Suprapubic skin (tissue), 4 donors: ENCODE measurements around the gene MAML2.

Source experiments
- CTCF ChIP-seq, 2 donors: fragments of 200-600 bp in 1 of 2; fragments of 450-650 bp in 1 of 2; sonication (generic) in 1 of 2; IDR thresholded peaks; one replicate each; pipeline ENCODE4 v1.5.1; 2016 to 2019; ENCODE audit warnings: antibody characterized with exemption in 2 of 2, mild to moderate bottlenecking in 1 of 2, moderate library complexity in 1 of 2
- EP300 ChIP-seq: sonication (generic); formaldehyde crosslinking; IDR thresholded peaks from one replicate; pipeline ENCODE4 v1.6.1; 2017; ENCODE audit warnings: antibody characterized with exemption
- POLR2A ChIP-seq, 2 donors: fragments of 450-650 bp; IDR thresholded peaks; one replicate each; pipeline ENCODE4 v1.6.1; 2017; ENCODE audit warnings: antibody characterized with exemption in 2 of 2, mild to moderate bottlenecking in 2 of 2, moderate library complexity in 2 of 2
- POLR2AphosphoS5 ChIP-seq, 3 donors: sonication (generic); formaldehyde crosslinking; IDR thresholded peaks; one replicate each; pipeline ENCODE4 v1.6.1; 2017; ENCODE audit warnings: antibody characterized with exemption in 3 of 3

GRCh38 chr11:96016978-96017502, 326.0 kb downstream of the MAML2 start:
- TF ChIP-seq CTCF (IDR thresholded peaks at IDR 0.05): no peak
- TF ChIP-seq POLR2A (IDR thresholded peaks at IDR 0.05): no peak
- TF ChIP-seq POLR2AphosphoS5 (IDR thresholded peaks at IDR 0.05): no peak
- no peak for TF ChIP-seq EP300
